CD14-positive monocyte (primary cell): ENCODE data around the gene OR6B1. TPM values are rescaled to one million over a fixed set of nuclear protein-coding genes. Genes with fewer than 3 reads are reported as not detected.

Experiments used
- DNase-seq, 3 donors: peaks; one replicate each; pipeline ENCODE4 v3.0.0-alpha.2; 2011 to 2022
- H2AFZ ChIP-seq: 2 replicates; pipeline ENCODE4 v1.6.0; 2012; ENCODE audit warnings: mild to moderate bottlenecking, low read depth, low read length, inconsistent platforms; ENCODE audit not compliant: insufficient read depth, poor library complexity, severe bottlenecking
- H3K27ac ChIP-seq, 2 donors: 1 replicate in 1 of 2; 2 replicates in 1 of 2; pipeline ENCODE4 v1.5.1; 2012 to 2013; ENCODE audit warnings: low read length in 2 of 2, control low read depth in 1 of 2, inconsistent platforms in 1 of 2, low read depth in 1 of 2, mild to moderate bottlenecking in 1 of 2
- H3K27me3 ChIP-seq, 2 donors: one replicate each; pipeline versions ENCODE4 v1.6.0 to v1.6.1; 2011 to 2013; ENCODE audit warnings: low read length in 2 of 2; ENCODE audit not compliant: control insufficient read depth in 2 of 2, insufficient read depth in 2 of 2
- H3K36me3 ChIP-seq, 2 donors: replicated peaks in 1 of 2; 1 replicate in 1 of 2; 2 replicates in 1 of 2; pipeline versions ENCODE4 v1.5.1 to v1.6.1; 2012 to 2013; ENCODE audit warnings: low read length in 2 of 2, control low read depth in 1 of 2, inconsistent platforms in 1 of 2, mild to moderate bottlenecking in 1 of 2; ENCODE audit not compliant: insufficient read depth in 2 of 2, control insufficient read depth in 1 of 2
- H3K4me1 ChIP-seq, 2 donors: 1 replicate in 1 of 2; 2 replicates in 1 of 2; pipeline versions ENCODE4 v1.5.1 to v1.6.1; 2012 to 2013; ENCODE audit warnings: low read length in 2 of 2, control low read depth in 1 of 2, inconsistent platforms in 1 of 2, mild to moderate bottlenecking in 1 of 2, moderate library complexity in 1 of 2; ENCODE audit not compliant: insufficient read depth in 2 of 2, control insufficient read depth in 1 of 2
- H3K4me2 ChIP-seq: replicated peaks from 2 replicates; pipeline ENCODE3; 2012; ENCODE audit warnings: low read length, moderate library complexity, mild to moderate bottlenecking; ENCODE audit not compliant: poor library complexity, severe bottlenecking; ENCODE audit errors: extremely low read depth
- H3K4me3 ChIP-seq, 3 experiments: fragments of 200-600 bp in 1 of 3; sonication (generic) in 1 of 3; replicated peaks in 1 of 3; 1 replicate in 2 of 3; 2 replicates in 1 of 3; pipeline ENCODE4 v1.5.1; 2011 to 2013; ENCODE audit warnings: low read length in 3 of 3, mild to moderate bottlenecking in 3 of 3, control low read depth in 2 of 3, low read depth in 2 of 3, inconsistent platforms in 1 of 3, moderate library complexity in 1 of 3
- H3K79me2 ChIP-seq: 2 replicates; pipeline ENCODE4 v1.6.0; 2012; ENCODE audit warnings: mild to moderate bottlenecking, control low read depth, inconsistent platforms, low read length, moderate library complexity; ENCODE audit not compliant: insufficient read depth
- H3K9ac ChIP-seq: 2 replicates; pipeline ENCODE4 v1.6.0; 2017; ENCODE audit warnings: low read length, mild to moderate bottlenecking; ENCODE audit not compliant: insufficient read depth, poor library complexity, severe bottlenecking
- H3K9me3 ChIP-seq, 2 donors: replicated peaks in 1 of 2; 1 replicate in 1 of 2; 2 replicates in 1 of 2; pipeline versions ENCODE4 v1.5.1 to v1.6.1; 2012 to 2013; ENCODE audit warnings: low read length in 2 of 2, control low read depth in 1 of 2; ENCODE audit not compliant: control insufficient read depth in 1 of 2, insufficient read depth in 1 of 2
- H4K20me1 ChIP-seq: 2 replicates; pipeline ENCODE4 v1.6.0; 2012; ENCODE audit warnings: mild to moderate bottlenecking, low read length, control low read depth, moderate library complexity; ENCODE audit not compliant: insufficient read depth
- H3K27ac Mint-ChIP-seq, 7 donors: one replicate each; pipeline ENCODE4 v1.8.0; 2020; ENCODE audit warnings: mild to moderate bottlenecking in 7 of 7, mixed read lengths in 7 of 7, moderate library complexity in 6 of 7, inconsistent platforms in 2 of 7
- H3K27me3 Mint-ChIP-seq, 3 donors: one replicate each; pipeline ENCODE4 v1.8.0; 2021 to 2022; ENCODE audit warnings: low read depth in 3 of 3, mild to moderate bottlenecking in 3 of 3, mixed read lengths in 3 of 3, moderate library complexity in 3 of 3, inconsistent platforms in 1 of 3
- H3K36me3 Mint-ChIP-seq, 2 donors: one replicate each; pipeline ENCODE4 v1.8.0; 2020; ENCODE audit warnings: mixed read lengths in 2 of 2, inconsistent platforms in 1 of 2, mild to moderate bottlenecking in 1 of 2
- H3K4me1 Mint-ChIP-seq: one replicate; pipeline ENCODE4 v1.8.0; 2020; ENCODE audit warnings: mild to moderate bottlenecking, mixed read lengths
- H3K4me3 Mint-ChIP-seq, 2 donors: one replicate each; pipeline ENCODE4 v1.8.0; 2020; ENCODE audit warnings: mild to moderate bottlenecking in 2 of 2, mixed read lengths in 2 of 2, moderate library complexity in 1 of 2
- H3K9me3 Mint-ChIP-seq, 7 donors: one replicate each; pipeline ENCODE4 v1.8.0; 2020 to 2022; ENCODE audit warnings: mixed read lengths in 7 of 7, mild to moderate bottlenecking in 6 of 7, moderate library complexity in 6 of 7, inconsistent platforms in 2 of 7
- CTCF ChIP-seq: fragments of 200-600 bp; IDR thresholded peaks from one replicate; pipeline ENCODE4 v1.8.0; 2022; ENCODE audit warnings: antibody characterized with exemption, mild to moderate bottlenecking
- WGBS: methylation state at CpG from one replicate; pipeline ENCODE4 v1.1.5; 2013; ENCODE audit warnings: missing lambda C conversion rate; ENCODE audit not compliant: insufficient coverage; 5-methylcytosine and 5-hydroxymethylcytosine counted together
- intact Hi-C, 2 donors: fragments of 100-400 bp; cut with micrococcal nuclease; formaldehyde crosslinking; loops; one replicate each; pipeline versions ENCODE4 v1.15.0 to v1.15.1; 2023
- polyA plus RNA-seq, 3 donors: library from polyadenylated mRNA; depleted of rRNA in 1 of 3; unstranded in 2 of 3; stranded (reverse) in 1 of 3; fragments of 300-500 nt in 2 of 3; fragments of >200 nt in 1 of 3; fragmentation: Illumina TruSeq in 2 of 3; gene quantifications; 1 replicate in 2 of 3; 2 replicates in 1 of 3; pipeline ENCODE4 v1.2.3, GENCODE V29; 2012 to 2021

OR6B1 gene
- polyA plus RNA-seq, 3 donors, result not detected

- peaks cover 1 to 3% (median 3%) of the 10 kb centered on the region in 3 donors for H3K27me3 Mint-ChIP-seq
- Histone ChIP-seq H3K36me3 (no peaks in the 10 kb centered on the region), H3K4me1 (no peaks in the 10 kb centered on the region), H3K4me3 (no peak overlapping the region), H3K9ac (no peak overlapping the region), H3K79me2 (no peaks in the 10 kb centered on the region), H3K27me3 (no peaks in the 10 kb centered on the region), H3K4me2 (no peak overlapping the region), H2AFZ (no peak overlapping the region), H3K9me3 (peaks cover 0 to 4% of the 10 kb centered on the region in 2 donors), H3K27ac (no peak overlapping the region), H4K20me1 (no peaks in the 10 kb centered on the region)
- H3K4me1 Mint-ChIP-seq, result no peaks in the 10 kb centered on the region
- no CpG with 5 or more reads among the region's 1 CpG for WGBS
- H3K4me3 Mint-ChIP-seq, result no peak overlapping the region
- no peak for TF ChIP-seq CTCF
- DNase-seq, result no peak
- no peak overlapping the region for H3K27ac Mint-ChIP-seq
- peaks cover 0 to 7% (median 3%) of the 10 kb centered on the region in 7 donors for H3K9me3 Mint-ChIP-seq
- intact Hi-C loops, result no loop called here
- no peaks in the 10 kb centered on the region for H3K36me3 Mint-ChIP-seq
Measured at GRCh38 chr7:143975617-143976016, 24.5 kb upstream of the OR6B1 start.

GRCh38 chr7:143978585-143978984 lies 21.5 kb upstream of the OR6B1 start:
- intact Hi-C loops, result no loop called here
- H3K4me3 ChIP-seq, result no peak overlapping the region
- H2AFZ ChIP-seq, result no peak overlapping the region
- no peaks in the 10 kb centered on the region for H3K4me1 ChIP-seq
- Mint-ChIP-seq H3K27me3 (peaks cover 0 to 2% (median 0%) of the 10 kb centered on the region in 3 donors), H3K9me3 (peaks cover 2 to 8% (median 4%) of the 10 kb centered on the region in 7 donors), H3K4me3 (no peak overlapping the region), H3K27ac (no peak overlapping the region), H3K36me3 (no peaks in the 10 kb centered on the region), H3K4me1 (no peaks in the 10 kb centered on the region)
- no CpG with 5 or more reads among the region's 2 CpGs for WGBS
- TF ChIP-seq CTCF, result no peak
- no peaks in the 10 kb centered on the region for H4K20me1 ChIP-seq
- H3K79me2 ChIP-seq, result no peaks in the 10 kb centered on the region
- H3K9ac ChIP-seq, result no peak overlapping the region
- no peaks in the 10 kb centered on the region for H3K36me3 ChIP-seq
- peaks cover 0 to 6% of the 10 kb centered on the region in 2 donors for H3K9me3 ChIP-seq
- H3K4me2 ChIP-seq, result no peak overlapping the region
- DNase-seq, result no peak
- H3K27me3 ChIP-seq, result no peaks in the 10 kb centered on the region
- H3K27ac ChIP-seq, result no peak overlapping the region
